ENCODE data around the gene CHCHD2. TPM values are rescaled to one million over a fixed set of nuclear protein-coding genes. Genes with fewer than 3 reads are reported as not detected.

The CHCHD2 gene
- total and polyA plus RNA-seq, 2 of the 13 experiments (the other 11 are each of a cell fraction or from before 2014, with no cell fraction given), result 330 to 572 TPM

DNA sequence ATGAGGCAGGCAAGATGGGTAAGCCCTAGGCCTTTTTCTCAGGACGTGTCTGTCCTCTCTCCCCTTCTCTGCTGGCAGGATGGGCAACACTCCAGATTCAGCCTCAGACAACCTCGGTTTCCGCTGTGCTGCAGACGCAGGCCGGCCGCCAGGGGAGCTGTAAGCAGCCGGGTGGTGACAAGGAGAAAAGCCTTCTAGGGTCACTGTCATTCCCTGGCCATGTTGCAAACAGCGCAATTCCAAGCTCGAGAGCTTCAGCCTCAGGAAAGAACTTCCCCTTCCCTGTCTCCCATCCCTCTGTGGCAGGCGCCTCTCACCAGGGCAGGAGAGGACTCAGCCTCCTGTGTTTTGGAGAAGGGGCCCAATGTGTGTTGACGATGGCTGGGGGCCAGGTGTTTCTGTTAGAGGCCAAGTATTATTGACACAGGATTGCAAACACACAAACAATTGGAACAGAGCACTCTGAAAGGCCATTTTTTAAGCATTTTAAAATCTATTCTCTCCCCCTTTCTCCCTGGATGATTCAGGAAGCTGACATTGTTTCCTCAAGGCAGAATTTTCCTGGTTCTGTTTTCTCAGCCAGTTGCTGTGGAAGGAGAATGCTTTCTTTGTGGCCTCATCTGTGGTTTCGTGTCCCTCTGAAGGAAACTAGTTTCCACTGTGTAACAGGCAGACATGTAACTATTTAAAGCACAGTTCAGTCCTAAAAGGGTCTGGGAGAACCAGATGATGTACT, 26.7 kb downstream of the CHCHD2 start (continued):
- TF ChIP-seq ZNF574 (CRISPR knock-in tag; IDR thresholded peaks at IDR 0.05), result peak; percentile 58; the same call in 1 of the 2 replicates
- no peak for TF ChIP-seq ZNF276 (CRISPR knock-in tag; IDR thresholded peaks at IDR 0.05; ENCODE audit: low read depth)
- no peak for TF ChIP-seq RARG (CRISPR knock-in tag; IDR thresholded peaks at IDR 0.05; ENCODE audit: low read depth)
- TF ChIP-seq, protein P1, sequence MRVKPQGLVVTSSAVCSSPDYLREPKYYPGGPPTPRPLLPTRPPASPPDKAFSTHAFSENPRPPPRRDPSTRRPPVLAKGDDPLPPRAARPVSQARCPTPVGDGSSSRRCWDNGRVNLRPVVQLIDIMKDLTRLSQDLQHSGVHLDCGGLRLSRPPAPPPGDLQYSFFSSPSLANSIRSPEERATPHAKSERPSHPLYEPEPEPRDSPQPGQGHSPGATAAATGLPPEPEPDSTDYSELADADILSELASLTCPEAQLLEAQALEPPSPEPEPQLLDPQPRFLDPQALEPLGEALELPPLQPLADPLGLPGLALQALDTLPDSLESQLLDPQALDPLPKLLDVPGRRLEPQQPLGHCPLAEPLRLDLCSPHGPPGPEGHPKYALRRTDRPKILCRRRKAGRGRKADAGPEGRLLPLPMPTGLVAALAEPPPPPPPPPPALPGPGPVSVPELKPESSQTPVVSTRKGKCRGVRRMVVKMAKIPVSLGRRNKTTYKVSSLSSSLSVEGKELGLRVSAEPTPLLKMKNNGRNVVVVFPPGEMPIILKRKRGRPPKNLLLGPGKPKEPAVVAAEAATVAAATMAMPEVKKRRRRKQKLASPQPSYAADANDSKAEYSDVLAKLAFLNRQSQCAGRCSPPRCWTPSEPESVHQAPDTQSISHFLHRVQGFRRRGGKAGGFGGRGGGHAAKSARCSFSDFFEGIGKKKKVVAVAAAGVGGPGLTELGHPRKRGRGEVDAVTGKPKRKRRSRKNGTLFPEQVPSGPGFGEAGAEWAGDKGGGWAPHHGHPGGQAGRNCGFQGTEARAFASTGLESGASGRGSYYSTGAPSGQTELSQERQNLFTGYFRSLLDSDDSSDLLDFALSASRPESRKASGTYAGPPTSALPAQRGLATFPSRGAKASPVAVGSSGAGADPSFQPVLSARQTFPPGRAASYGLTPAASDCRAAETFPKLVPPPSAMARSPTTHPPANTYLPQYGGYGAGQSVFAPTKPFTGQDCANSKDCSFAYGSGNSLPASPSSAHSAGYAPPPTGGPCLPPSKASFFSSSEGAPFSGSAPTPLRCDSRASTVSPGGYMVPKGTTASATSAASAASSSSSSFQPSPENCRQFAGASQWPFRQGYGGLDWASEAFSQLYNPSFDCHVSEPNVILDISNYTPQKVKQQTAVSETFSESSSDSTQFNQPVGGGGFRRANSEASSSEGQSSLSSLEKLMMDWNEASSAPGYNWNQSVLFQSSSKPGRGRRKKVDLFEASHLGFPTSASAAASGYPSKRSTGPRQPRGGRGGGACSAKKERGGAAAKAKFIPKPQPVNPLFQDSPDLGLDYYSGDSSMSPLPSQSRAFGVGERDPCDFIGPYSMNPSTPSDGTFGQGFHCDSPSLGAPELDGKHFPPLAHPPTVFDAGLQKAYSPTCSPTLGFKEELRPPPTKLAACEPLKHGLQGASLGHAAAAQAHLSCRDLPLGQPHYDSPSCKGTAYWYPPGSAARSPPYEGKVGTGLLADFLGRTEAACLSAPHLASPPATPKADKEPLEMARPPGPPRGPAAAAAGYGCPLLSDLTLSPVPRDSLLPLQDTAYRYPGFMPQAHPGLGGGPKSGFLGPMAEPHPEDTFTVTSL (CRISPR knock-in tag; IDR thresholded peaks at IDR 0.05; ENCODE audit: borderline replicate concordance), result peak; percentile 53; the same call in 1 of the 2 replicates
- TF ChIP-seq ZBTB26 (CRISPR knock-in tag; IDR thresholded peaks at IDR 0.05; ENCODE audit: borderline replicate concordance), result no peak; the same call in 1 of the 2 replicates
- no peak for TF ChIP-seq NR2F6 (IDR thresholded peaks at IDR 0.05)
- no peak for TF ChIP-seq NR2F6 (CRISPR knock-in tag; IDR thresholded peaks at IDR 0.05)
- TF ChIP-seq MED1 (CRISPR knock-in tag; IDR thresholded peaks at IDR 0.05), result no peak
- no peak for TF ChIP-seq ZBTB7A (CRISPR knock-in tag; IDR thresholded peaks at IDR 0.05)
- TF ChIP-seq, protein P2, sequence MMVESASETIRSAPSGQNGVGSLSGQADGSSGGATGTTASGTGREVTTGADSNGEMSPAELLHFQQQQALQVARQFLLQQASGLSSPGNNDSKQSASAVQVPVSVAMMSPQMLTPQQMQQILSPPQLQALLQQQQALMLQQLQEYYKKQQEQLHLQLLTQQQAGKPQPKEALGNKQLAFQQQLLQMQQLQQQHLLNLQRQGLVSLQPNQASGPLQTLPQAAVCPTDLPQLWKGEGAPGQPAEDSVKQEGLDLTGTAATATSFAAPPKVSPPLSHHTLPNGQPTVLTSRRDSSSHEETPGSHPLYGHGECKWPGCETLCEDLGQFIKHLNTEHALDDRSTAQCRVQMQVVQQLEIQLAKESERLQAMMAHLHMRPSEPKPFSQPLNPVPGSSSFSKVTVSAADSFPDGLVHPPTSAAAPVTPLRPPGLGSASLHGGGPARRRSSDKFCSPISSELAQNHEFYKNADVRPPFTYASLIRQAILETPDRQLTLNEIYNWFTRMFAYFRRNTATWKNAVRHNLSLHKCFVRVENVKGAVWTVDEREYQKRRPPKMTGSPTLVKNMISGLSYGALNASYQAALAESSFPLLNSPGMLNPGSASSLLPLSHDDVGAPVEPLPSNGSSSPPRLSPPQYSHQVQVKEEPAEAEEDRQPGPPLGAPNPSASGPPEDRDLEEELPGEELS (CRISPR knock-in tag; IDR thresholded peaks at IDR 0.05), result peak; percentile 72
- no peak for TF ChIP-seq SOX6 (IDR thresholded peaks at IDR 0.05)
- peak; percentile 73 for TF ChIP-seq SOX6 (CRISPR knock-in tag; IDR thresholded peaks at IDR 0.05)
- no peak for TF ChIP-seq SP2 (CRISPR knock-in tag; IDR thresholded peaks at IDR 0.05)
- TF ChIP-seq ZNF382 (CRISPR knock-in tag; IDR thresholded peaks at IDR 0.05; ENCODE audit: borderline replicate concordance), result no peak
- no peak for TF ChIP-seq ZFP41 (CRISPR knock-in tag; IDR thresholded peaks at IDR 0.05; ENCODE audit: borderline replicate concordance)
- TF ChIP-seq PCBP1 (IDR thresholded peaks at IDR 0.05; ENCODE audit: borderline replicate concordance, low read depth, low read length), result no peak

Data from HepG2 (cell line).